NB4 (cell line): ENCODE results near the gene COBL.

Experiments used
- CTCF ChIP-seq: IDR thresholded peaks from one replicate; pipeline ENCODE4 v1.5.1; 2012; ENCODE audit warnings: low read depth, low read length
- POLR2A ChIP-seq: IDR thresholded peaks from 2 replicates; pipeline ENCODE4 v1.6.1; 2011; ENCODE audit warnings: mild to moderate bottlenecking; ENCODE audit not compliant: insufficient read length; ENCODE audit errors: extremely low read depth

GRCh38 chr7:51060536-51060935, 256.1 kb downstream of the COBL start:
- TF ChIP-seq CTCF (peak; percentile 40), POLR2A (no peak)
